H9 (cell line): ENCODE measurements around the gene PDE2A. TPM values are rescaled to one million over a fixed set of nuclear protein-coding genes. Genes with fewer than 3 reads are reported as not detected.

ENCODE experiments used
- DNase-seq: peaks from one replicate; pipeline ENCODE4 v3.0.0-alpha.2; 2017
- H2AFZ ChIP-seq: one replicate; pipeline ENCODE4 v1.6.1; 2013; ENCODE audit warnings: mild to moderate bottlenecking, low read length, control low read depth, moderate library complexity
- H2AK5ac ChIP-seq: 2 replicates; pipeline ENCODE4 v1.6.1; 2013; ENCODE audit warnings: low read length, control low read depth, mixed read lengths; ENCODE audit not compliant: insufficient read length
- H2BK120ac ChIP-seq: one replicate; pipeline ENCODE4 v1.6.1; 2013; ENCODE audit warnings: low read depth, mild to moderate bottlenecking, low read length, control low read depth, inconsistent platforms; ENCODE audit not compliant: poor library complexity, severe bottlenecking
- H2BK12ac ChIP-seq: 2 replicates; pipeline ENCODE4 v1.6.1; 2013; ENCODE audit warnings: low read length, control low read depth, mixed read lengths, low read depth; ENCODE audit not compliant: insufficient read length
- H2BK15ac ChIP-seq: 2 replicates; pipeline ENCODE4 v1.6.1; 2013; ENCODE audit warnings: low read depth, low read length, control low read depth
- H2BK20ac ChIP-seq: one replicate; pipeline ENCODE4 v1.6.1; 2013; ENCODE audit warnings: low read depth, mild to moderate bottlenecking, low read length, control low read depth, inconsistent platforms; ENCODE audit not compliant: poor library complexity, severe bottlenecking
- H2BK5ac ChIP-seq: 2 replicates; pipeline ENCODE4 v1.6.1; 2013; ENCODE audit warnings: low read length, control low read depth, mixed read lengths; ENCODE audit not compliant: insufficient read length
- H3K14ac ChIP-seq: 2 replicates; pipeline ENCODE4 v1.6.1; 2013; ENCODE audit warnings: low read length, control low read depth; ENCODE audit not compliant: insufficient read depth
- H3K18ac ChIP-seq: 2 replicates; pipeline ENCODE4 v1.6.1; 2013; ENCODE audit warnings: low read depth, mild to moderate bottlenecking, mixed read lengths, low read length, control low read depth; ENCODE audit not compliant: insufficient read length
- H3K23ac ChIP-seq: 2 replicates; pipeline ENCODE4 v1.6.1; 2013; ENCODE audit warnings: low read length, control low read depth, mixed read lengths, low read depth; ENCODE audit not compliant: insufficient read length
- H3K23me2 ChIP-seq: 2 replicates; pipeline ENCODE4 v1.6.1; 2013; ENCODE audit warnings: low read depth, mild to moderate bottlenecking, mixed read lengths, low read length, control low read depth; ENCODE audit not compliant: insufficient read length, poor library complexity, severe bottlenecking
- H3K27ac ChIP-seq: 2 replicates; pipeline ENCODE4 v1.5.1; 2013; ENCODE audit warnings: low read length, control low read depth, mixed read lengths, low read depth; ENCODE audit not compliant: insufficient read length
- H3K27me3 ChIP-seq: 2 replicates; pipeline ENCODE4 v1.6.1; 2013; ENCODE audit warnings: low read length, control low read depth, inconsistent platforms; ENCODE audit not compliant: insufficient read depth
- H3K4ac ChIP-seq: 2 replicates; pipeline ENCODE4 v1.6.1; 2013; ENCODE audit warnings: low read depth, mild to moderate bottlenecking, control low read depth, inconsistent platforms, low read length, moderate library complexity
- H3K4me1 ChIP-seq: 2 replicates; pipeline ENCODE4 v1.6.1; 2013; ENCODE audit warnings: low read length, control low read depth, inconsistent platforms; ENCODE audit not compliant: insufficient read depth
- H3K4me2 ChIP-seq: 2 replicates; pipeline ENCODE4 v1.6.1; 2013; ENCODE audit warnings: low read length, control low read depth, mixed read lengths; ENCODE audit not compliant: insufficient read length, insufficient read depth
- H3K56ac ChIP-seq: 2 replicates; pipeline ENCODE4 v1.6.1; 2013; ENCODE audit warnings: low read depth, mild to moderate bottlenecking, mixed read lengths, low read length, control low read depth; ENCODE audit not compliant: insufficient read length
- H3K79me1 ChIP-seq: 2 replicates; pipeline ENCODE4 v1.6.1; 2013; ENCODE audit warnings: low read depth, mild to moderate bottlenecking, moderate library complexity, low read length, control low read depth, inconsistent platforms; ENCODE audit not compliant: insufficient read depth, poor library complexity, severe bottlenecking
- H3K79me2 ChIP-seq: 2 replicates; pipeline ENCODE4 v1.6.1; 2013; ENCODE audit warnings: low read length, control low read depth, inconsistent platforms; ENCODE audit not compliant: insufficient read depth
- H3K9ac ChIP-seq: 2 replicates; pipeline ENCODE4 v1.6.1; 2013; ENCODE audit warnings: low read length, control low read depth, mixed read lengths; ENCODE audit not compliant: insufficient read length; ENCODE audit errors: extremely low read depth
- H3K9me3 ChIP-seq: one replicate; pipeline ENCODE4 v1.6.1; 2013; ENCODE audit warnings: low read depth, low read length, inconsistent platforms; ENCODE audit not compliant: control insufficient read depth
- H3T11ph ChIP-seq: one replicate; pipeline ENCODE4 v1.6.1; 2013; ENCODE audit warnings: mild to moderate bottlenecking, low read length, control low read depth, inconsistent platforms
- H4K20me1 ChIP-seq: one replicate; pipeline ENCODE4 v1.6.1; 2013; ENCODE audit not compliant: control insufficient read depth, insufficient read length, insufficient read depth
- H4K5ac ChIP-seq: 2 replicates; pipeline ENCODE4 v1.6.1; 2013; ENCODE audit warnings: low read depth, mild to moderate bottlenecking, mixed read lengths, low read length, control low read depth; ENCODE audit not compliant: insufficient read length
- H4K8ac ChIP-seq: replicated peaks from 2 replicates; pipeline ENCODE4 v1.6.1; 2013; ENCODE audit warnings: low read length, control low read depth, mixed read lengths, low read depth; ENCODE audit not compliant: insufficient read length
- H4K91ac ChIP-seq: 2 replicates; pipeline ENCODE4 v1.6.1; 2013; ENCODE audit warnings: low read depth, mild to moderate bottlenecking, moderate library complexity, mixed read lengths, low read length, control low read depth; ENCODE audit not compliant: insufficient read length
- H3K27ac Mint-ChIP-seq, 3 experiments: 2 replicates in 2 of 3; 3 replicates in 1 of 3; pipeline ENCODE4 v1.8.0; 2020 to 2021; ENCODE audit warnings: mixed read lengths in 3 of 3, mild to moderate bottlenecking in 1 of 3, moderate library complexity in 1 of 3
- H3K27me3 Mint-ChIP-seq: 2 replicates; pipeline ENCODE4 v1.8.0; 2021; ENCODE audit warnings: low read depth, mild to moderate bottlenecking, moderate library complexity, mixed read lengths
- H3K36me3 Mint-ChIP-seq, 3 experiments: 2 replicates in 2 of 3; 3 replicates in 1 of 3; pipeline ENCODE4 v1.8.0; 2020 to 2021; ENCODE audit warnings: low read depth in 3 of 3, mixed read lengths in 3 of 3; ENCODE audit not compliant: insufficient read depth in 1 of 3
- H3K4me1 Mint-ChIP-seq, 2 experiments: 2 replicates each; pipeline ENCODE4 v1.8.0; 2020; ENCODE audit warnings: mixed read lengths in 2 of 2
- H3K4me3 Mint-ChIP-seq, 2 experiments: 2 replicates in 1 of 2; 3 replicates in 1 of 2; pipeline ENCODE4 v1.8.0; 2020 to 2021; ENCODE audit warnings: mild to moderate bottlenecking in 2 of 2, mixed read lengths in 2 of 2, moderate library complexity in 1 of 2
- H3K9me3 Mint-ChIP-seq, 2 experiments: 2 replicates in 1 of 2; 3 replicates in 1 of 2; pipeline ENCODE4 v1.8.0; 2020; ENCODE audit warnings: mild to moderate bottlenecking in 2 of 2, mixed read lengths in 2 of 2, moderate library complexity in 1 of 2
- WGBS: extraction: QIAGEN DNeasy Blood & Tissue Kit; methylation state at CpG from one replicate; pipeline ENCODE4 v1.1.7; 2013; ENCODE audit warnings: missing lambda C conversion rate, low lambda C conversion rate, mixed read lengths; ENCODE audit not compliant: insufficient read length; ENCODE audit errors: extremely low coverage; 5-methylcytosine and 5-hydroxymethylcytosine counted together
- total RNA-seq: library from RNA; stranded (reverse); gene quantifications from 2 replicates; pipeline ENCODE4 v1.2.1, GENCODE V29; 2021
- TF ChIP-seq, protein P1 (sequence below): fragments of 200-600 bp; sonication (generic); conservative IDR thresholded peaks from 3 replicates; pipeline ENCODE4 v1.8.0; 2021; ENCODE audit warnings: antibody characterized with exemption, mild to moderate bottlenecking

PDE2A gene
- total RNA-seq, 1 experiment from 2014 or later, result 3.4 TPM

DNA sequence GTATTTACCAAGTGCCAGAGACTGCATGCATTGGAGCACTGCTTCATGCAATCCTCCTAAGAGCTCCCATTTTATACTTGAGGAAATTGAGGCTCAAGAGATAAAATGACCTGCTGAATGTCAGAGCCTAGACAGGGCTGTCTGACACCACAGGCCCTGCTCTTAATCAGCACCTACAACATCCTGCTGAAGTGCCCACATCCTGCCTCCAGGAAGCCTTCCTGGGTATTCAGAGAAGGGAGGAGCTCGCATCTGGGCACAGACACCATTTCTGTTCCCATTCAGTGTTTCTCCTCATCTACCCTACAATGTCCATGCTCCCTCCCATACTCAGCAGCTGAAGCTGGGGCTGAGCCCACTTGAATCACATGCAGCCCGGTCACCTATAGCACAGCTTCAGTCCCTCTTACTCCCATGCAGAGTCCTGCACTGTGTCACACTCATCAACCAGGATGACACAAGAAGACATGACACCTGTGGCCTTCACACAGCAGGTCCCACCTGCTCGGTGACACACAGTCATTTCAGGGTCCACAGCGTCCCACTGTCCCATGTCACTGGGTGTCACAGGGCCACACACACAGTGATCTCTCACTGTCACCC, 53.1 kb downstream of the PDE2A start:
- Histone ChIP-seq H2AFZ (no peak overlapping the region), H3K14ac (no peak overlapping the region), H3K23ac (no peak overlapping the region), H3T11ph (no peak overlapping the region), H3K4ac (no peak overlapping the region), H4K8ac (no peak overlapping the region), H2BK5ac (no peak overlapping the region), H4K20me1 (no peaks in the 10 kb centered on the region), H4K5ac (no peak overlapping the region), H2BK20ac (no peak overlapping the region), H2BK12ac (no peak overlapping the region), H3K18ac (no peak overlapping the region), H3K79me2 (no peaks in the 10 kb centered on the region), H4K91ac (no peak overlapping the region), H2BK15ac (no peak overlapping the region), H2BK120ac (no peak overlapping the region), H3K9me3 (no peaks in the 10 kb centered on the region), H3K79me1 (no peaks in the 10 kb centered on the region), H3K56ac (no peak overlapping the region), H2AK5ac (no peak overlapping the region), H3K4me1 (no peaks in the 10 kb centered on the region), H3K27me3 (no peaks in the 10 kb centered on the region), H3K23me2 (no peaks in the 10 kb centered on the region), H3K9ac (no peak overlapping the region), H3K4me2 (no peak overlapping the region), H3K27ac (no peak overlapping the region)
- Mint-ChIP-seq H3K36me3 (no peaks in the 10 kb centered on the region; a peak in 1 of 7 replicates), H3K9me3 (no peaks in the 10 kb centered on the region), H3K4me3 (no peak overlapping the region), H3K27me3 (peaks cover 25% of the 10 kb centered on the region), H3K4me1 (peaks cover 7 to 31% of the 10 kb centered on the region in 2 experiments), H3K27ac (peak overlapping the region in 1 of 3 experiments; percentile 32; a peak in 1 of 7 replicates)
- TF ChIP-seq, protein P1, sequence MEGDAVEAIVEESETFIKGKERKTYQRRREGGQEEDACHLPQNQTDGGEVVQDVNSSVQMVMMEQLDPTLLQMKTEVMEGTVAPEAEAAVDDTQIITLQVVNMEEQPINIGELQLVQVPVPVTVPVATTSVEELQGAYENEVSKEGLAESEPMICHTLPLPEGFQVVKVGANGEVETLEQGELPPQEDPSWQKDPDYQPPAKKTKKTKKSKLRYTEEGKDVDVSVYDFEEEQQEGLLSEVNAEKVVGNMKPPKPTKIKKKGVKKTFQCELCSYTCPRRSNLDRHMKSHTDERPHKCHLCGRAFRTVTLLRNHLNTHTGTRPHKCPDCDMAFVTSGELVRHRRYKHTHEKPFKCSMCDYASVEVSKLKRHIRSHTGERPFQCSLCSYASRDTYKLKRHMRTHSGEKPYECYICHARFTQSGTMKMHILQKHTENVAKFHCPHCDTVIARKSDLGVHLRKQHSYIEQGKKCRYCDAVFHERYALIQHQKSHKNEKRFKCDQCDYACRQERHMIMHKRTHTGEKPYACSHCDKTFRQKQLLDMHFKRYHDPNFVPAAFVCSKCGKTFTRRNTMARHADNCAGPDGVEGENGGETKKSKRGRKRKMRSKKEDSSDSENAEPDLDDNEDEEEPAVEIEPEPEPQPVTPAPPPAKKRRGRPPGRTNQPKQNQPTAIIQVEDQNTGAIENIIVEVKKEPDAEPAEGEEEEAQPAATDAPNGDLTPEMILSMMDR, result no peak
- DNase-seq, result no peak
- WGBS, result no CpG with 5 or more reads among the region's 4 CpGs
